ENCODE measurements around the gene MAP4K3. TPM values are rescaled to one million over a fixed set of nuclear protein-coding genes. Genes with fewer than 3 reads are reported as not detected.

Gene MAP4K3
- total and polyA plus RNA-seq, 2 of the 4 experiments (the other 2 are of a cell fraction), result 13.2 to 32.6 TPM

- intact Hi-C loops (cut with micrococcal nuclease), result no loop called here
- dilution Hi-C loops (cut with HindIII; ENCODE audit: low sequenced_read_pairs, unreplicated experiment), result no loop called here
- no peak overlapping the region for H4K8ac ChIP-seq (ENCODE audit: low read depth in 2 of 2, low read length in 2 of 2)
- H2AK9ac ChIP-seq (replicated peaks; ENCODE audit: low read depth, low read length, poor library complexity), result no peak overlapping the region
- H3K23ac ChIP-seq (ENCODE audit: low read depth, low read length), result no peak overlapping the region
- H3K27ac ChIP-seq (ENCODE audit: insufficient read depth, low read length), result no peak overlapping the region
- no peak overlapping the region for H2BK20ac ChIP-seq (ENCODE audit: low read depth, low read length)
- no peak overlapping the region for H2BK5ac ChIP-seq (ENCODE audit: low read depth, low read length, poor library complexity, severe bottlenecking)
- H3K4ac ChIP-seq (ENCODE audit: low read depth, low read length), result no peak overlapping the region
- no peak overlapping the region for H4K91ac ChIP-seq (ENCODE audit: insufficient read depth, low read depth, low read length)
- CTCF ChIA-PET, result no interaction called here
- peaks cover 6% of the 10 kb centered on the region for H3K9me1 ChIP-seq (ENCODE audit: insufficient read depth, low read length)
- peaks cover 23% of the 10 kb centered on the region for H3K36me3 ChIP-seq (ENCODE audit: control insufficient read depth, insufficient read depth, low read length)
- DNase-seq, result no peak
- TF ChIP-seq NFE2L2 (IDR thresholded peaks at IDR 0.05; ENCODE audit: low read depth, low read length) (no peak), CTCF (conservative IDR thresholded peaks at IDR 0.05; ENCODE audit: low read depth, low read length) (no peak), MAFK (IDR thresholded peaks at IDR 0.05; ENCODE audit: low read depth, low read length) (no peak)
- no peak overlapping the region for H2BK15ac ChIP-seq (ENCODE audit: low read depth, low read length)
- H4K5ac ChIP-seq (ENCODE audit: low read depth, low read length), result no peak overlapping the region
- no peak overlapping the region for H3K18ac ChIP-seq (ENCODE audit: low read depth, low read length)
- H3K4me1 ChIP-seq (ENCODE audit: control insufficient read depth, insufficient read depth, low read length), result no peaks in the 10 kb centered on the region
- no peaks in the 10 kb centered on the region; the same call in 1 of the 2 replicates for H4K20me1 ChIP-seq (ENCODE audit: insufficient read depth, low read length)
- H3K4me2 ChIP-seq (ENCODE audit: low read depth, low read length), result no peak overlapping the region
- H3K4me3 ChIP-seq (ENCODE audit: insufficient read depth, low read depth, low read length), result no peak overlapping the region
- BruUV-seq (replicated peaks), result no TSS peak
- no peaks in the 10 kb centered on the region for H3K9me3 ChIP-seq (ENCODE audit: control insufficient read depth, insufficient read depth, low read length)
- no peak overlapping the region for H2AK5ac ChIP-seq (ENCODE audit: low read depth, low read length)
- no peak overlapping the region for H3K14ac ChIP-seq (replicated peaks; ENCODE audit: low read depth, low read length)
- no CpG with 5 or more reads among the region's 1 CpG for WGBS, 2 experiments (ENCODE audit: extremely low coverage in 2 of 2, insufficient read length in 1 of 2)
- H3K56ac ChIP-seq (ENCODE audit: extremely low read depth, insufficient read depth, low read length), result no peak overlapping the region
- H2BK120ac ChIP-seq (ENCODE audit: low read depth, low read length), result no peak overlapping the region
- no peak overlapping the region for H2AFZ ChIP-seq (replicated peaks; ENCODE audit: low read length, poor library complexity)
- H3K27me3 ChIP-seq (ENCODE audit: control insufficient read depth, insufficient read depth, low read length), result no peaks in the 10 kb centered on the region
- no peak overlapping the region for H3K9ac ChIP-seq (ENCODE audit: low read depth, low read length)
- POLR2A ChIA-PET (ENCODE audit: unreplicated experiment), result no interaction called here
- peaks cover 7 to 24% of the 10 kb centered on the region in 2 experiments; a peak in 2 of 4 replicates for H3K79me1 ChIP-seq (ENCODE audit: low read depth in 1 of 2, low read length in 2 of 2)
- no peak for ATAC-seq (ENCODE audit: low read depth)
- in situ Hi-C loops (cut with MboI; ENCODE audit: low sequenced_read_pairs), result no loop called here
Measured at GRCh38 chr2:39264733-39265132, 172.4 kb downstream of the MAP4K3 start.

Data from IMR-90 (cell line).